HG02938 (cell line): Measurements from ENCODE around the gene ZNF85.
"Not testable (repeated sequence)": the region's sequence is repeated elsewhere in the genome, so short reads cannot be mapped to it uniquely, and the experiment has no call there.

ENCODE experiments used
- ATAC-seq: cut with Tn5 transposase; IDR thresholded peaks from one replicate; pipeline ENCODE4 v1.9.1; 2021; ENCODE audit warnings: mild to moderate bottlenecking, moderate library complexity; ENCODE audit not compliant: unreplicated experiment

ZNF85 gene

DNA sequence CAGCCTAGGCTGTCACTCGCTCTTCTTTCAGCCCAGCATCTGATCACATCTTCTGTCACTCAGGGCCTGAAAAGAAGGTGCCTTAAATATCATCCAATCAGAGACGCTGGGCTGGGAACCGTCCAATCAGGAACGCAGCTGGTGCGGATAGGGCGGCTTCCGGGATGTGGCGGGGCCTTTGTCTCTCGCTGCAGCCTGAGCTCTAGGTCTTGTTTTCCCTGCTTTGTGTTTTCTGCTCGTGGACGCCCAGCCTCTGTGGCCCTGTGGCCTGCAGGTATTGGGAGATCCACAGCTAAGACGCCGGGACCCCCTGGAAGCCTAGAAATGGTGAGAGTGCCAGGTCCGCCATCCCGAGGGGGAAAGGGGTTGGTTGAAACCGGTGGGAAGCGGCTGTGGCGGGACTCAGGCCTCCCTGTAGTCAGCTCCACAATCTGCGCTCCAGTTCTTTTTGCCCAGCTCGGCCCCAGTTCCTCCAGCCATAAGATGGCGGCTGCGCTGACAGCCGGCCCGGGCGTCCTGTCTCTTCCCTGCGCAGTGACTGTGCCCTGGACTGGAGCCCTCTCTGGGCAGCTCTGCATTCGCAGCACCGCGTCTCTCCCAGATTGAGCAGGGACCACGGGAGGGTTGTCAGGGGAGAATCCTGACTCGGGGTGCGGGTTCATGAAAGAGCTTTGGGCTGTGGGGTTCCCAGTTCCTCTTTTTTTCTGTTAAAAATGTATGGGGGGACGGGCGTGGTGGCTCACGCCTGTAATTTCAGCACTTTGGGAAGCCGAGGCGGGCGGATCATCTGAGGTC is at the start of gene ZNF85:
Gene ZNF85, plus strand, starts transcription at position 175 of the 795 bp plus-strand sequence. Its CDS starts 150 bp downstream, at position 325.
- peak; percentile 97 for ATAC-seq

DNA sequence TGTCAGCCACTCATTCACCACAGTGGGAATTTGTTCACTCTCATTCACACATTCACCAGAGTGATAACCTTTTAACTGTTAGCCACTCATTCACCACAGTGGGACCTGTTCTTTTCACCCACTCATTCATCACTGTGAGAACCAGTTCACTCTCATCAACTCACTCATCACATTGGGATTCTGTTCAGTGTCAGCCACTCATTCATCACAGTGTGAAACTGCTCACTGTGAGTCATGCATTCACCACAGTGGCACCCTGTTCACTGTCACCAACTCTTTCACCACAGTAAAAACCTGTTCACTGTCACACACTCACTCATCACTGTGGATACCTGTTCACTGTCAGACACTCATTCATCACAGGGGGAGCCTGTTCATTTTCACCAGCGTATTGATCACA is 43.5 kb upstream of the ZNF85 start:
- no peak for ATAC-seq

DNA sequence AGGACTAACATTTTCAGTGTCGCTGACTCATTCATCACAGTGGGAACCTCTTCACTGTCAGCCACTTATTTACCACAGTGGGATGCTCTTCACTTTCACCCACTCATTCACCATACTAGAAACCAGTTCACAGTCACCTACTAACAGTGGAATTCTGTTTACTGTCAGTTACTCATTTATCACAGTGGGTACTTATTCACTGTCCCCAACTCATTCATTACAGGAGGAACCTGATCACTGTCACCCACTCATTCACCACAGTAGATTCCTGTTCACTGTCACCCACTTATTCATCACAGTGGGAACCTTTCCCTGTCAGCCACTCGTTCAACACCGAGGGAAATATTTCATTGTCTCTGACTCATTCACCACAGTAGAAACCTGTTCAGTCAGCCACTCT is 10.1 kb upstream of the ZNF85 start:
- no peak for ATAC-seq

DNA sequence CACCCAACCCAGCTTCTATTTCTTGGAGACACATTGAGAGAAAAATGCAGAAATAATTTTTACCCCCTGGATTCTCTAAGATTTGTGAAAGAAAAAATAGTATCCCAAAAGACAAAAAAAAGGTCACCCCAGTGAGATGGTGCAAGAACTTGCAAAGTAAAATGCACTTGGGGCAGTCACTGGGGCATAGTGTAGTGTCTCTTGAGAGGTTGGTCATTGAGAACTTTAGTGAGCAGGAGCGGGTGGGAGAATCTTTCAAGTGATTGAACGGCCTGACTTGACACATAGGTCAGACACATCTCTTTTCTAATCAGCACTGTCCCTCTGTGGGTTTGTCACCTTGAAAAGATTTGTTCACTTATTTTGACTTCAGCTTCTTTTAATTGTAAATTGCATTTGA is 2.4 kb downstream of the ZNF85 start:
- no peak for ATAC-seq

DNA sequence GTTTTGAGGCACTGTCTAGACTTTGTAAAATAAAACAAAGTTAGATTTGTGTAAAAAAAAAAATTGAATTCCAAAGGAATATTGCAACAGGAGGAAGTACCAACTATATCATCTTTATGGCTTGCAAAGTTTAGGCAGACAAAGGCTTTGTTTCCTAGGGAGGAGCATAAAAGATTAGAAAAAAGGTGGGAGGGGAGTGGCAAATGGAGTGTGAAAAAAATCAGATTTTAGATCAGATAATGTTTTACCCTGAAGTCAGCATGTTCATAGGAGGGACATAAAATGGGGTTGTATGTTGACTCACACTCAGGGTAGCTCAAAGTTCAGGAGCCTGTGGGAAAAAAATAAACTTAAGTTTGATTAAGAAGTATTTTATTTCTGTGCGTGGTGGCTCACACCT is 3.7 kb downstream of the ZNF85 start:
- no peak for ATAC-seq

DNA sequence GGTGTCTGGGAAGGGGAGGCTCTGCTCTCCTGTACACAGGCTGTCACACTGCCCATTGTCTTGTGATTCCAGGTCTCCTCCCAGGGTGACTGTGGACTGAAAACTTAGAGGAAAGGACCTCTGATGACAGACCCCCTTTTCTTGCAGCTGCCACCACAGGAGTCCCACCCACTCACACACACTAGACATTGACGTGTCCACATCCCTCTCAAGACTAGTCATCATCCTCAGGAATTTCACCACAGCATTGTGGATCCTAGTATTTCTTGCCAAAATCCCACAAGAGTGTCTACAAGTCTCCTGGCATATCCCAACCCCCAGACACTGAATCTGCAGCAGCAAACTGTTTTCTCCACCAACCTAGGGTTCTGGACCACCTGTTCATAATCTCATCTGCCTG is 5.3 kb downstream of the ZNF85 start:
- ATAC-seq = no peak

DNA sequence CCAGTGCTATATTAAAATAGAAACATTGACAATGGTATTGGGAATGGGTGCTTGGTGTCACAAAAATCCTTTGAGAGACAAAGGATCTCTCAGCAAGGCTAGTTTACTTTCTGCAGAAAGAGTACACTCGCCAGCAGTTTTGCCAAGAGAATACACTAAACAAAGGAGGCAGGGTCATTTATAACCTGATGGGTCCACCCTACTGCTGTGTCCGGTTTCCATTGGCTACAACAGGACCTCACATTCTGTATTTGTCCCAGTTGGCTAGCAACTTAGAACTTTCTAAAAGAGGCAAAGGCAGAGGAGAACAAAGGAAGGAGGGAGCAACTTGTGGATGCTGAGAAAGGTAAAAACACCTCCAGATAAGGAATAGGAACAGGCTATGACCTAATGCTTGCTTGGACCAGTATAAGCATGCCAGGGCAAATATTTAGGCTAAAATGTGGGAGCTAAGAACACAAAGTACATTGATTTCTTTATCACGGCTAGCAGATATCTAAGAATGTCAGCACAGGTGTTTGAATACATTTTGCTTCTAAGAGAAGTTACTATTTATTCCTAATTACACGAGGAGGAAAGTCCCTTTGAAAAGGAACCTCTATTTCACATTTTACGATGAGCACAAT is 13.4 kb downstream of the ZNF85 start:
- ATAC-seq = not testable (repeated sequence)

DNA sequence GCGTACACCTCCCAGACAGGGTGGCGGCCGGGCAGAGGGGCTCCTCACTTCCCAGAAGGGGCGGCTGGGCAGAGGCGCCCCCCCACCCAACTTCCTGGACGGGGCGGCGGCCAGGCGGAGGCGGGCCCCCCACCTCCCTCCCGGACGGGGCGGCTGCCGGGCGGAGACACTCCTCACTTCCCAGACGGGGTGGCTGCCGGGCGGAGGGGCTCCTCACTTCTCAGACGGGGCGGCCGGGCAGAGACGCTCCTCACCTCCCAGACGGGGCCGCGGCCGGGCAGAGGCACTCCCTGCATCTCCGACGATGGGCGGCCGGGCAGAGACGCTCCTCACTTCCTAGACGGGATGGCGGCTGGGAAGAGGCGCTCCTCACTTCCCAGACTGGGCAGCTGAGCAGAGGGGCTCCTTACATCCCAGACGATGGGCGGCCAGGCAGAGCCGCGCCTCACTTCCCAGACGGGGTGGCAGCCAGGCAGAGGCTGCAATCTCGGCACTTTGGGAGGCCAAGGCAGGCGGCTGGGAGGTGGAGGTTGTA is 29.6 kb downstream of the ZNF85 start:
- not testable (repeated sequence) for ATAC-seq

DNA sequence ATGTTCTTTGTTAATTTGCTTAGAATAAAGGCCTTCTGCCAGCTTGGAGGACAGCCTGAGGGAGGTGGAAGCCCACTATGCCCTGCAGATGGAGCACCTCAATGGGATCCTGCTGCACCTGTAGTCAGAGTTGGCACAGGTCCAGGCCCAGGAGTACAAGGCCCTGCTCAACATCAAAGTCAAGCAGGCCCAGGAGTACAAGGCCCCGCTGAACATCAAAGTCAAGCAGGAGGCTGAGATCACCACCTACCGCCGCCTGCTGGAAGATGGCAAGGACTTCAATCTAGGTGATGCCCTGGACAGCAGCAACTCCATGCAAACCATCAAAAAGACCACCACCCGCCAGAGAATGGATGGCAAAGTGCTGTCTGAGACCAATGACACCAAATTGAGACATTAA is 41.7 kb downstream of the ZNF85 start:
- no peak for ATAC-seq

DNA sequence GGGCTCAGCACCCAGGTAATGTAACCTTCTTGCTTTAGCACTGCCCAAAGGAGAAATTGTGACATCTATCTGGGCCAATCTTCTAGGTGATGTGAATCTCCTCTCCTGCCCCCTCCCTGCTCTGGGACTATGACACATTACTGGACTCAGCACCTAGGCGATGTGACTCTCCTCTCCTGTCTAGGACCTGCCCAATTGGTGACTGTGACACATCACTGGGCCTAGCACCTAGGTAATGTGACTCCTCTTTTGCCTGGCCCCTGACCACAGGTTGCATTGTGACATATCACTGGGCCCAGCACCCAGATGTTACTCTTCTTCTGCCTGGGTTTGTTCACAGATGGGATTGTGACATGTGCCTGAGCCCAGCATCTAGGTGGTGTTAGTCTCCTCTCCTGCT is 45.0 kb downstream of the ZNF85 start:
- no peak for ATAC-seq

DNA sequence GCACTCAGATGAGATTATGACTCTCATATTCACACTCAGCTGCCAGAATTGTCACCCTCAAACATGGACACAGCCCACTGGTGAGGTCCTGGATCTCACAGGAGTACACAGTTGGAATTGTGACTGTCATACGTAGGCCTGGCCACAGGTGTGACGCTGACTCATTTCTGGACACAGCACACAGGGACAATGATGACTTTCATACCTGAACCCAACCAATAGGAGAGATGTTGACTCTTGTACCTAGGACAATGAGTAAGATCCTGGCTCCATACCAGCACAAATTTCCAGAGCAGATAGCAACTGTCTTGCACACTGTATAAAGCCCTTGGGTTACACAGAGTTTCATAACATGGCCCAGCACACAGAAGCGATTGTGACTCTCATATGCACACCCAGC is 46.4 kb downstream of the ZNF85 start:
- ATAC-seq = no peak

DNA sequence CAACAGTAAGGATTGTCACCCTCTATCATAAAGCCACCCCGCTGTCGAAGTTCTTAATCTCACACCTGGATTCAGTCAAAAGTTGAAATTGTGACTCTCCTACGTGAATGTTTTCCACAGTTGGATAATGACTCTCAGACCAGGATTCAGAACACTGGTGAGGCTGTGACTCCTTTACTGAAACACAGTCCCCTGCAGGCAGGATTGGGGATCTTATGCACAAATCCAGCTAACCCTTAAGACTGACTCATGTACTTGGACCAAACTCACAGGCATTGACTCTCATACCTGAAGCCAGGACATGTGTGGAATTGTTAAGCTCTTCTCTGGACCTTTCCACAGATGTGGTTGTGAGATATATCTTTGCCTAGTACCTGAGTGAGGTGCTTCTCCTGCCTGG is 46.8 kb downstream of the ZNF85 start:
- no peak for ATAC-seq

DNA sequence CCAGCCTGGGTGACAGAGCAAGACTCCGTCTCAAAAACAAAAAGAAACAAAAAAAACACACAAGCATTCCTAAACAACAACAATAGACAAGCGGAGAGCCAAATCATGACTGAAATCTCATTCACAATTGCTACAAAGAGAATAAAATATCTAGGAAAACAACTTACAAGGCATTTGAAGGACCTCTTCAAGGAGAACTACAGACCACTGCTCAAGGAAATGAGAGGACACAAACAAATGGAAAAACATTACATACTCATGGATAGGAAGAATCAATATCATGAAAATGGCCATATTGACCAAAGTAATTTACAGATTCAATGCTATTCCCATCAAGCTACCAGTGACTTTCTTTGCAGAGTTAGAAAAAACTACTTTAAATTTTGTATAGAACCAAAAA is 69.7 kb downstream of the ZNF85 start:
- ATAC-seq = not testable (repeated sequence)

DNA sequence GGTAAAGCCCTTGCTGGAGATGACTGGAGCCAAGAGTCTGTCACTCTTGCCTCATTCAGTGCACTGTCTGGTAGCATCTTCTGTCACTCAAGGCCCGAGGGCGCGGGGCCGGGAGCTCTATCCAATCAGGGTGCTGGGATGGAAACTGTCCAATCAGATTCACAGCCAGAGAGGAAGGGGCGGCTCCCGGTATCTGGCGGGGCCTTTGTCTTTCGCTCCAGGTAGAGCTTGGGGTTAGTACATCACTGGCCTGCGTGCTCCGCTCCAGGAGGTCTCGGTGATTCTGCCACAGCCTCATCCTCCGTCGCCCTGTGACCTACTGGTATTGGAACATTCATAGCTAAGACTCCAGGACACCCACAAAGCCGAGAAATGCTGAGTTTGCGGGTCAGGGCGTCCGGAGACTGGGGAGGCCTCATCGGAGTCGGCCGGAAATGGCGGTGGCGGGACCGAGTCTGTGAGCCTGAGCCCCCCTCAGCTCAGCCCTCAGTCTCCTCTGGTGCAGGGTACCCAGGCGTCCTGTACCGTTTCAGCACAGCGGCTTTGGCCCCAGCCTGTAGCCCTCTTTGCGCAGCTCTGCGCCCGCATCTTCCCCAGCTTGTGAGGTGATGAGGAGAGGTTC is 76.8 kb downstream of the ZNF85 start:
- peak; percentile 95 for ATAC-seq
